Measurements from ENCODE around the gene TIFAB.
"Not testable (repeated sequence)": the region's sequence is repeated elsewhere in the genome, so short reads cannot be mapped to it uniquely, and the experiment has no call there.

TIFAB gene

DNA sequence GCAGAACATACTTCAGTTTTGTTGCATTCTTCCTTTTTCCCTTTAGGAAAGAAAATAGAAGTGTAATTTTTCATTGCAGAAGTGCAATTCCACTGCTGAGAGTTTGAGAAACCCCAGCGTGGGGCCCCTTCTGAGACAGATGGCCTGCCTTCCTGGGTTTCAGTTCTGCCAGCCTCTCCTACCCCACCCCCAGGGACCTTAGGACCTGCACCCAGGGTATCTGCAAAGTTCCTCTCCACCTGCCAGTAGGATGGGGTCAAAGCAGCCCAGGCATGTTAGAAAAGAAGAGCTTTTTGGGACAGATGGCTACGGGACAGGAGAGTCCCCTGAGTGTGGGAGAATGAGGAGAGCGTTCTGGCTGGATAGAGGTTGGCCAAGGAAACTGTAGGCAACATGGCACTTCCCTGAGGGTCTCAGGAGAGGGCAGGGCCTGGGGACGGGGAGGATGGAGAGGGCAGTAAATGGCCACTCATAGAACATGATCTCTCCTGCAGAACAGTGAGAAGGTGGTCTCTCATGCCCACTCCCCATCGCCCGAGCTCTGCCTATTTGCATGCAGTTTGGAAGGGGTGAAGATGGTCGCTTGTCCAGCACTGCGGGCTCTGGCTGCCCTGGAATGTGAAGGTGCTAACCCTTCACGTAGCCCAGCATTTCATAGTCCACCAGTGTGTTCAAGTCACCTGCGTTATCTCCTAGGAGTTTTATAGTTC lies at the start of gene TIFAB:
Gene TIFAB, minus strand, starts transcription at position 31 of the 710 bp plus-strand sequence. CDS start 2,412 bp downstream, outside the sequence.
- DNase-seq, result no peak

DNA sequence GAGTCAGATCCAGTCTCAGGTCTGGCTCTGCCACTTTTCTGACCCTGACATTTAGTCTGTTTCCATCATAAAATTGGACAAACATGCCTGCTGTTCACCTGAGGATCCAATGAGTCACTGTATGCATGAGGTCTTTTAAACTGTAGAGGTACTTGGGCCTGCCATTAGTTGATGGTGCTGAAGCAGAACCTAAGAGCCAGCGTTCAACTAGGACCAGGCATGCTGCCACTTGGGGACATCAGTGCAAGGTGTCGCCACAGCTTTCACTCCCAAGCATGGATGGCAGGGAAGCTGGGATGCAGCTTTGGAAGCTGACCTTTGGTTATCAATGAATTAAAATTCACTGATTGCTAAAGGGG lies 46.5 kb upstream of the TIFAB start:
- no peak for DNase-seq

- no peak for DNase-seq
These were observed 46.0 kb upstream of the TIFAB start for GRCh38 chr5:135497971-135498636.

GRCh38 chr5:135495531-135495930 lies 43.4 kb upstream of the TIFAB start:
- not testable (repeated sequence) for DNase-seq

GRCh38 chr5:135494196-135494595 lies 42.0 kb upstream of the TIFAB start:
- no peak for DNase-seq

GRCh38 chr5:135493406-135494180 lies 41.4 kb upstream of the TIFAB start:
- peak; percentile 67 for DNase-seq

DNA sequence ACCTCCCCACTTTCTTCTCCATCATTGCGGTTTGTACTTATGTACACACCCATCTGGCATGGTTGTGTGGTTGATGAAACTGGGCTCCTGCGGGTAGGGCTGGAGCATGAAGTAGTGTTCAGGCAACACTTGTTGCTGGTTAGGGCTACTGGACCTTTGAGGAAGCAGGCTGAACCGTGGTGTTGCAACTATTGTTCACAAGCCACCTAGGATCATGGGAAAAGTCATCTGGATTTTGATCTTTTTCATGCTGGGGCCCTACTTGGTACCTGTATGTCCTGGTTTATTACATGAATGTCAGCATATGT lies 40.1 kb upstream of the TIFAB start:
- no peak for DNase-seq

- DNase-seq, result no peak
These were observed 39.6 kb upstream of the TIFAB start for GRCh38 chr5:135491552-135492318.

- DNase-seq, result no peak
These were observed 38.9 kb upstream of the TIFAB start for GRCh38 chr5:135491038-135491551.

- DNase-seq, result no peak
These were observed 38.3 kb upstream of the TIFAB start for GRCh38 chr5:135490245-135491037.

- no peak for DNase-seq
These were observed 37.5 kb upstream of the TIFAB start for GRCh38 chr5:135489466-135490244.

GRCh38 chr5:135488727-135489465 lies 36.7 kb upstream of the TIFAB start:
- DNase-seq, result no peak

GRCh38 chr5:135487839-135488514 lies 35.8 kb upstream of the TIFAB start:
- DNase-seq, result no peak

DNA sequence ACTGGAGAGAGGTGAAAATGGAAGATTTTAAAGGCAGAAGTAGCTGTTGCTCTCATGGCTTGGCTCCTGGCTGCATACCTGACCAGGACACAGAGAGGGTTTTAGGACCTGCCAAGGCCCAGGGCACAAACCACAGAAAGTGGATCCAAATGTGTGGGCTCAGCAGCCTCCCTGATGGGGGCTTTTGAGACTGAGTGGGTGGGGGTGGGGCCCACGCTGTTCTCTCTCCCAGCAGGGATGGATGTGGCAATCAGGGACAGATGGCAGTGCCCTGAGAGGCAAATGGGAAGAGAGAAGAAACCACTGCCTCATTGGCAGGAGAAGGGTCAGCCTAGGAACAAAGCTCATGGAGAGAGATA lies 34.9 kb upstream of the TIFAB start:
- no peak for DNase-seq

DNA sequence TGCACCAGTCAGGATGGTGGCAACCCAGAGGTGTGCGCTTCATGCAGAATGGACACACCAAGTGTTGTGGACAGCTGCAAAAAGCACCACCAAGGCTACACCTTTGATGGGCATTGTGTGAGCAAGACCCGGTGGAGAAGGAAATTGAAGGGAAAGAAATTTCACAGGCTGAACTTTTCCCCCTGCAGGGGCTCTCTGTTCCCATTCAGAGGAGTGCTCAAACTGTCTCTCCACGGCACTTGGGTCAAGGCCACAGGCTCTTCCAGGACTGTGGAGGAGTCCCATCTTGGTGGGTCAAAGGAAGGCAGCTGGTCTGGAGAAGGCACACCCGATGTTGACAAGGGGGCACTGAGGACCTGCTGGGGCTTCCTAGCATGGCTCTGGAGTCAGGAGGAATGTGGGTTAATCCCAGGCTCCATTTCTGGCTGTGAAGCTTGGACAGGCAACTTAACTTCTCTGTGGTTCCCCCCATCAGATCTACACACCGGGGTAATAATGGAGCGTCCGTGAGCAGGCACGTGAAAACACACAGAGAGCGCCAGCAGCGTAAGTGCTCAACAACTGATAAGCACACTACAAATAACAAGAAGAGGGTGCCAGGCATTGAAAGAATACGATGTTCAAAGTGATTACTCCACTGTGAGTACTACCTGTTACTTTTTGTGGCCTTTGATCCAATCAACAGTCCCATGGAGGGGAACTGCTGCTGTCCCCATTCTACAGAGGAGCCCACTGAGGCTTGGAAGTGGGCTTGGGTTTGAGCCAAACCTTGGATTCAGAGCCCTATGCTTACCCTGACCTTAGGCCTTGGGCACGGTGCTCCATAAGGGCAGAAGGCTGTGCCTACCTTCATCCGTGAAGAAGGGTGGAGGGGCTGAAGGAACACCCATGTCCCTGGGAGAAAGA lies 34.2 kb upstream of the TIFAB start:
- no peak for DNase-seq

GRCh38 chr5:135484674-135485086 lies 32.5 kb upstream of the TIFAB start:
- no peak for DNase-seq

DNA sequence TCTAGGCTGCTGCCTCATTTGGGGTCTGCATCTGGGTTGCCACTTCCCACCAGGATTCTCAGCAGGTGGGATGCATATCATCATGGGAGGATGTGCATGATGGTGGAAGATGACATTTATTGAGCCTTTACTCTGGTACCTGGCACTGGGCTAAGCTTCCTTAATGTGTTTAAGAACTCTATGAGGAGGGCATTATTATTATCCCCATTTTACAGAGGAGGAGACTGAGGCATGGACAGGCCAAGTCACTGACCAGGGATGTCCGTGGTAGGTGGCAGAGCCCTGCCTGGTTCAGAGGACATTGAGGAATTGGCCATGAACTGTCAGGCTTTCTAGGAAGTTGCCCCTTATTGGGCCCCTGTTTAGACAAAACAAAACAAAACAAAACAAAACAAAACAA lies 31.1 kb upstream of the TIFAB start:
- no peak for DNase-seq

DNA sequence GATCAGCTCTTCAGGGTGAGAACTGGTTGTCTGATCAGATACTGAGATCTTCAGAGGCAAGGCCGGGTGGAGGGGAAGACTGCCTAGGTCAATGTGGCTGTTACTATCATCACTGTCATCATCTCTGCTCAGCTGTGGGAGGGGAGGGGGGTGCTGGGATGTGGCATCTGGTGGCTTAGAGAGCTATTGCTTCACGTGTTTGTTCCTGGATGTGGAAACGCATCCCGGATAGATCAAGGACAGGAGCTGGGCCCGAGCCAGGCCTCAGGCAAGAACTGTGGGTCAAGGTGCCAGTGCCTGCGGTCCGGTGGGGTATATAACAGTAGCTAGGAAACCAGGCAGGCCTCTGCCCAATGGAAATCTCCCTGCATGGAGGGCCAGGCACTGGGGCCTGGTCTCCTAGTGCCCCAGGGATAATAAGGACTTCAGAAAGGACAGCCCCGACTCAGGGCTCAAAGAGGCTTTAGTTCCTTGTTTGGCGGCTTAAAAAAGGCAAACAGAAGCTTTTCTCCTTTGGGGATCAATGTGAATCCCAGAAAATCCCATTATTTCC lies 30.3 kb upstream of the TIFAB start:
- DNase-seq, result no peak

- DNase-seq, result no peak
These were observed 29.8 kb upstream of the TIFAB start for GRCh38 chr5:135481909-135482311.
